ENCODE data around the gene GPR153.
"Not testable (repeated sequence)": the region's sequence is repeated elsewhere in the genome, so short reads cannot be mapped to it uniquely, and the experiment has no call there.

Gene GPR153

GRCh38 chr1:6260961-6261614 is at the start of gene GPR153:
TSS of gene GPR153 (minus strand) at chr1:6261098. CDS start at chr1:6254905, 6,193 bp downstream.
- peak in 1 of 56 donors; percentile 27 for DNase-seq

- DNase-seq: no peak
Observed at GRCh38 chr1:6310116-6310848, 49.4 kb upstream of the GPR153 start.

DNA sequence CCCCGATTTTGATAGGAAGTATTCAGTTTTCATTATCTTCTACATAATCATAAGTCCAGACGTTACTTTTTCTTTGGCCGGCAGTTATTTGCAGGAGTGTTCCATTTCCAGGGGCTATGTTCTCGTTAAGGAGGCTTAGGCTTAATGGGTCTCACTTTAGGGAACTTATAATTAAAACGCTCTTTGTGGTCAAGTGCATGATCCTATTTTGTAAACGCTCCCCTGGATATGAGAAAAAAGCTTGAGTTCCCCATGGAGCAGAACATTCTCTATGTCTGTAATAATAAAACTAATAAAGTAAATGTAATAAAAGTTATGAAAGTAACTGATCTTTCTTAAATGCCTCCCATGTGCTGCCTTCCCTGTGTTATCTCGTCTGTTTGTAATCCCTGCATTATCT is 48.7 kb upstream of the GPR153 start:
- no peak for DNase-seq

- no peak for DNase-seq
Observed at GRCh38 chr1:6308449-6308848, 47.6 kb upstream of the GPR153 start.

DNA sequence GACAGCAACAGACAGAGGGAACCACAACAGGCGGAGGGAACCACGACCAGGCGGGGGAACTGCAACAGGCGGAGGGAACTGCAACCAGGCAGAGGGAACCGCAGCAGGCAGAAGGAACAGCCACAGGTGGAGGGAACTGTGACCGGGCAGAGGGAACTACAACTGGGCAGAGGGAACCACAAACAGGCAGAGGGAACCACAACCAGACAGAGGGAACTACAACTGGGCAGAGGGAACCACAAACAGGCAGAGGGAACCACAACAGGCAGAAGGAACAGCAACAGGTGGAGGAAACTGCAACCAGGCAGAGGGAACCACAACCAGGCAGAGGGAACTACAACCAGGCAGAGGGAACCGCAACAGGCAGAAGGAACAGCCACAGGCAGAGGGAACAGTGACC is 46.8 kb upstream of the GPR153 start:
- not testable (repeated sequence) for DNase-seq

DNA sequence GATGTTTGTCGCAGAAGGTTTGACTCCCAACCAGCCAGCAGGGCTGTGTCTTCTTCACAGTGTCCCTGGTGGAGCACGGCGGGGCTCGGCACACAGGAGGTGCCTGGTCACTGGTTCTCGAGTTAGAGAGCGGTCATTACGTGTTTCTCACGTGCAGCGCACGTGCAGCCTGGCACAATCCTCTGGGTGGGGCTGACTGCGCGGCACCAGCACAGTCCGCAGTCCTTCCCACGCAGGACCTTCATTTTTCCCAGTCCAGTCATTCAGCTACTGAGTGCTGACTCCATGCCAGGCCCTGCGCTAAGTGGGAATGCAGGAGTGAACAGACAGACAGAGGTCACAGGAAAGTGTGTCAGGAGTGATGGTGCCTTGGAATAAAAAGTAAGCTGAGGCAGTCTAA is 46.2 kb upstream of the GPR153 start:
- DNase-seq: no peak

DNA sequence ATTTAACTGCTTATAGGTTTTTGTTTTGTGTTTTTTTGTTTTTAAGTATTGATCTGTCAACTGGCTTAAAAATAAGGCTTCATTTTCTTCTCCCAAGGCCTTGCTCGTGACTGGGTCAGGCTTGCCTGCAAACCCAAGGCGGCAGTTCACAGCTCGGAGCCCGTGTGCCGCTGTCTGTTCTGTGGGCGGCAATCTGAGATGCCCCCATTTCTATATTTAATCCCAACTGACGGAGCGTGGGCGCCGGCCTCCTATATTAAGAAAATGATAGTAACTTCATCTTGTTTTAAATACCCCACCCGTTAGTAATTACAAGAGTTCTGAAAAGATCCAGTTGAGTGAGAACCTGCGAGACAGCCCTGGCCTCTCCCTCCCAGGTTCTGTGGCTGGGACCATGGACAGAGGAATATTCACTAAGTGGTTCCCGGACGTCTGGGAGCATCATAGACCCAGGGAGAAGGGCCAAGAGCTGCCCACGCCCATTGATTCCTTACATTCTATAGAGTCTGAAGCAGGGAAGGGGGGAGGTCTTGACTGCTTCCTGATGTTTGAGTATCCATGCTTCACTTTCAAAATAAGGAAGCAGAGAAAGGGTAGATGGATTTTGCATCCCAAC is 42.6 kb upstream of the GPR153 start:
- DNase-seq: peak in 4 of 56 donors; percentile 1 to 27 (median 9)

- DNase-seq: no peak
Observed at GRCh38 chr1:6302568-6302967, 41.7 kb upstream of the GPR153 start.

- no peak for DNase-seq
Observed at GRCh38 chr1:6301526-6301925, 40.6 kb upstream of the GPR153 start.

- DNase-seq: no peak
Observed at GRCh38 chr1:6300342-6301048, 39.6 kb upstream of the GPR153 start.

GRCh38 chr1:6299557-6300165 is 38.8 kb upstream of the GPR153 start:
- DNase-seq: no peak

DNA sequence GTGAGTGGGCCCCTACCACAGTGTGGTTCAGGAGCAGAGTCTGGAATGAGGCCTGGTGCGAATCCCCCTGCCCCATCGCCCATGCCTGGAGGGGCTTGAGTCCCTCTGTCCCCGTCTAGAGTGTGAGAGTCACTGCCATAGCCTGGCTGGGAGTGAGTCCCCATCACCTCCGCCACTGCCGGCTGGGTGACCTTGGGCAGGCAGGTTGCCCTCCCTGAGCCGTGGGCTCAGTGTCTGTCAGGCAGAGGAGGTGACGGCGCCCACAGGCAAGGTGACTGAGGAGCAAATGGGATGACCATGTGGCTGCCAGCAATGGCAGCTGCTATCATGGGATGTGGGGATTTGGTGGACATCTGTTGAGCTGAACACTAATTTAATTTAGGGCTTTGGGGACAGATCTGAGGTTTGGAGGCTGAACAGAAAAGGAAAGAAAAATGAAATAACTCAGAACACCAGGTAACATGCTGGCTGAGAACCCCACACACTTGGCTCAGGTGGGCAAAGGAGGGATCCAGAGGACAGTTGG is 38.1 kb upstream of the GPR153 start:
- DNase-seq: no peak

GRCh38 chr1:6298530-6298929 is 37.6 kb upstream of the GPR153 start:
- no peak for DNase-seq

- DNase-seq: no peak
Observed at GRCh38 chr1:6295910-6296309, 35.0 kb upstream of the GPR153 start.

- DNase-seq: no peak
Observed at GRCh38 chr1:6294890-6295556, 34.1 kb upstream of the GPR153 start.

DNA sequence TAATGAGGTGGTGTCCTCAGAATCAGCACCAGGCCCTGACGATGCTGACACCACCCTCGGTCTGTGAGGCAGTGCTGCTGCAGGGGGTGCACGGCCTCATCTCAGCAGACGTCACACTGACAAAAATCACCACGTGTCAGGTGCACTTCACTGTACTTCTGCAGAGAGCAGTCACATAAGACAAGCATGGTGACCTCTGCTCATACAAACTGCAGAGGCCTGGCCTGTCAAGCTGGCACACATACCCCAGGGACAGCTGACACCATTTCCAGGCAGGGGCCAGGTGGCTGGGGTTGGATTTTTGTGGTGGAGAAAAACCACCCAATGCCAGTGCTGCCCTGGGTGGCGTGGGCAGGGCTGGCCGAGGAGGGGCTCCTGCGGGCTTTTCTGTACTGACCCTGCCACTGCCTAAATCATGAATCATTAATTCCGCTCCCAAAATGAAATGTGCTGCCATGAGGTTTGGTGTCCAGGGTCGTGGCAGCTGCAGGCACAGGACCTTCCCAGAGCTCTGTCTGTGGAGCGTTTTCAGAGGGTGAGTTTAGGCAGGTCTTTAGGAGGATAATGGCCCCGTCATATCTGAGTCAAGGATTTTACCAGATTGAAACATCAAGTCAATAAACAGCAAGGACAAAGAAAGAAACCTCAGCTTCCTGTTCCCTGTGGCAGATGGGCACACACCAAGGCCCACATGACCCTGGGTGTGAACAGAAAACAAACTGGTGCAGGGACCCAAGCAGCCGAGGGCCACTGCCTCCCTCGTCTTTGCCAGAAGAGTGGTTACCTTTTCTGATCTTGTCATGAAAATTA is 33.4 kb upstream of the GPR153 start:
- no peak for DNase-seq

- DNase-seq: peak in 2 of 56 donors; percentile 5 to 23
Observed at GRCh38 chr1:6292102-6292501, 31.2 kb upstream of the GPR153 start.

DNA sequence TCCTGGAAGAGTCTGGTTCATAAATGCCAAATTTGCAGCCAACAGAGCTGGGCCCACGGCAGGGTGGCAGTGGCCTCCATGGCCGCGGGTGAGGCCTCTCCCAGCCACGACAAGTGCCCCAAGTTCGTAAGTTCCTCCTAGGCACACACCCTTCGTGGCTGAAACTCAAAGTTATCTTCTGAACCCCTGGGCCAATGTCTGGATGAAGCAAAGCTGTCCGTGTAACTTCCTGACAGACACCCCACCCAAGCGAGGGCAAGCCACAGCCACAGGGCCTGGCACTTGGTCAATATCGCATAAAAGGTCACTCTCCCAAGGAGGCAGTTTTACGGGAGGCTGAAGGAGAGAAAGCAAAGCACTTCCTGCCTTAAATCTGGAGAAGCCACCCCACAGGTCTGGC is 27.8 kb upstream of the GPR153 start:
- no peak for DNase-seq

DNA sequence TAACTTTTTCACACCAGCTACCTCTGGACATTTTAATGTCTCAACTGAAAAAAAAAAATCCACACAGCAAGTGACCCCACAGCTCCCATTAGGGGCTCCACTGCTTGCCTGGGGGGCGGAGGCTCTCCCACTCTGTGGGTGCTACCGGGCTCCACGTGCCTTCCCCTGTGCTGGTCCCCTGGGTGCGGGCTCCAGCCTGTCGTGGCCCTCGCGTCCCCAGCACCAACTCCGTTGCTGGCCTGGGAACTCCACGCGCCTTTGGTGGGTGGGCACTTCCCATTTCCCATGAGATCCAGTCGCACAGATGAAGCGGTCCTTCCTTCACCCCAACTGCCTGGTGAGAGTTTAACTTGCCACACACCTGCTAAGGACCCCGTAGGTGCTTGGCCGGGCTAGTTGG is 27.1 kb upstream of the GPR153 start:
- no peak for DNase-seq

DNA sequence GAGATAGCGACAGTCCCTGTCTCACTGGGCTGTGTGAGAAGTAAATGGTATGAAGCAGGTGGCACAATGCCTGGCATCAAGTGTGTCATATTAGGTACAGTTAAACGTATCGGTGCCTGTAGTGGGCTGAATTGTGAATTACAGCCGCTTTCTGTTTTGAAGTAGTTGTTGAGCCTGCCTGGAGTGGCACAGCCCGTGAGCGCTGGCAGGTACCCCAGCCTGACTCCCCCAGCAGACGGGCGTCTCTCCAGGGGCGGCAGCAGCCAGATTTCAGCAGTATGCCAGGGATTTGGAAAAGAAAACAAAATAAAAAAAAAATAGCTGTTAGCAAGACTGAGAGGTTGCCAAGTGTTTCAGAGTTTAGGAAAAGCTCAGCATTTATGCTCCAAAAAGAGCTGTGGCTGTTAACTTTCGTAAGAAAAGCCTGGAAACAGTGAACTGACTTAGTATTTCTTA is 26.6 kb upstream of the GPR153 start:
- DNase-seq: peak in 46 of 56 donors; percentile 6 to 76 (median 36)
